ENCODE measurements around the gene DPYD.
"Not testable (repeated sequence)": the region's sequence is repeated elsewhere in the genome, so short reads cannot be mapped to it uniquely, and the experiment has no call there.

Gene DPYD

DNA sequence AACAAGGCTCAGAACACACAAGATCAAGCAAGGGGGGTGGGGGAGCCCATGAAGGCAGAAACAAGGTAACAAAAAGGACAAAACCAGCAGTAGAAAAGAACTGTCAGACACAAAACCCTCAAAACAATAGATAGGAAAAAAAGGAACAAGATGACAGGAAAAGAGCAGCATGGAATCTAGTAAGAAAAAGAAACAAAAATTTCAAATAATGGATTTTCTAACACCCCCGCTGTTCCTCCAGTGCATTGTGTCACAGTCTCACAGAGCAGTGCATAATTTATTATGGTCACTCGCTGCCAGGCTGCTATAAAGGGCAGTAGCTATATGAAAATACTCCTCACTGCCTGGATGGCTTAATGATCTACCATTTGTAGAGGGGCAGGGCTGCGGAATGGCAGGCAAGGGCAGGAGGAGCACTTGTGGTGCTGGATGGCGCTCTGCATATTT is 567.9 kb downstream of the DPYD start:
- DNase-seq (ENCODE audit: low spot score) = no peak

DNA sequence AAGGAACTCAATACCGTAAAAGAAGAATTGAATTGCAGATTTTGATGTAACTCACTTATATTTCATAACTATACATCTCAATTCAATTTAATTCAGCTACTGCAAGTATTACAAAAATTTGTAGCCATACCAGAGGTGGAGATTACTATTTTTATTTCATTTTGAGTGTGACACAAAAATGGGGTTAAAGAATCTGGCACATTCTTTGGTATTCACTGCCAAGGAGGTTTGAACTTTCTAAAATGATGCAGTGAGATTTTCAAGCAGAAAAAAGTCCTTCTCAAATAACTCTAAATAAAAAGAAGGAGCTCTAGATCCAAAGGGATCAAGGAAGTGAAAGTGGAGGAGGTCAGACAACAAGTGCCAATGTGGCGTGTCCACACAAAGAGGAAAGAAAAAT is 569.0 kb downstream of the DPYD start:
- DNase-seq (ENCODE audit: low spot score) = no peak

DNA sequence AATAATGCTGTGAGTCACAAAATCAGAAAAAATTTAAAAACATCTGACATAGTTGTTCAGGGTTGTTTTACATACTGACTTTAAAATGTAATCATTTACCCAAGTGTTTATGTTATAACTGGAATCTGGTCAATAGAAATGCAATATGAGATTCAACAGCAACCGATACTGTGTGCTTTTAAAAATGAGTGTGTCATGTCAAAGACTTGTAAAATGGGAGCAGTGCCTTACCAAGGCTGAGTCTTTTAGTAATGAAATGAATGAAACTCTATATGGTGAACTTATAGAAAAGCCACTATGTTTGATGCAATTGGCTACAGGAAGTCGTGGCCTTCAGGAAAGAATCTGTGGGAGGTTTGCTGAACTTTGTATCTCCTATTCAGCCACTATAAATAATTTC is 570.2 kb downstream of the DPYD start:
- DNase-seq (ENCODE audit: low spot score) = no peak

DNA sequence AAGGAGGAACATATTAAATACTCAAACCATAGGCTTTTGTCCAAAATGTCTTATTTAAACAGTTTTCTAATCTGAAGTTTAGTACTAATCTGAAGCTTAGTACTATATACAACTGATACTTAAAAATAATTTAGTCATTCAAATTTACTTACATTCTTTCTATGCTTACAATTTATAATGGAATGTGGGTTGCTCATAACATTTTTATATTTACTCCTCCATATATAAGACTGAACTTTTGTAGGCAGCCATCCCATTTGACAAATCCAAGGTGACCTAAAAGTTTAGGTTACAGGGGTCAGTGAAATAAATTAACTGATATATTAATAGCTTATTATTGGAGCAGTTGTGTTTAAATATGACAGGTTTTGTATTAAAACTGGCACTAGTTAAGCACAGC is 570.6 kb downstream of the DPYD start:
- DNase-seq (ENCODE audit: low spot score) = no peak

DNA sequence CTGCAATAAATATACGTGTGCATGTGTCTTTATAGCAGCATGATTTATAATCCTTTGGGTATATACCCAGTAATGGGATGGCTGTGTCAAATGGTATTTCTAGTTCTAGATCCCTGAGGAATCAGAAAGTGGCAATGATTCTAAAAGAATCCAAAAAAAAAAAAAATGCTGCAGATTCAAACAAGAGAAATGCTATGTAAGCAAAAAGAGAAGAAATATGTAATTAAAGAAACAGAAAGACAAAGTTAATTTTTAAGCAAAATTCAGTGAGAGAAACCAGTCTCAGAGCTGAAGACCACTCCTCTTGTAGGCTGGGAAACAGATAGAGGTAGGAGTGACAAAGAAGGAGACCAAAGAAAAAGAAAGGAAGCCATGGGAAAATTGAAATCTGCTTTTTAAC is 571.0 kb downstream of the DPYD start:
- DNase-seq (ENCODE audit: low spot score) = not testable (repeated sequence)

DNA sequence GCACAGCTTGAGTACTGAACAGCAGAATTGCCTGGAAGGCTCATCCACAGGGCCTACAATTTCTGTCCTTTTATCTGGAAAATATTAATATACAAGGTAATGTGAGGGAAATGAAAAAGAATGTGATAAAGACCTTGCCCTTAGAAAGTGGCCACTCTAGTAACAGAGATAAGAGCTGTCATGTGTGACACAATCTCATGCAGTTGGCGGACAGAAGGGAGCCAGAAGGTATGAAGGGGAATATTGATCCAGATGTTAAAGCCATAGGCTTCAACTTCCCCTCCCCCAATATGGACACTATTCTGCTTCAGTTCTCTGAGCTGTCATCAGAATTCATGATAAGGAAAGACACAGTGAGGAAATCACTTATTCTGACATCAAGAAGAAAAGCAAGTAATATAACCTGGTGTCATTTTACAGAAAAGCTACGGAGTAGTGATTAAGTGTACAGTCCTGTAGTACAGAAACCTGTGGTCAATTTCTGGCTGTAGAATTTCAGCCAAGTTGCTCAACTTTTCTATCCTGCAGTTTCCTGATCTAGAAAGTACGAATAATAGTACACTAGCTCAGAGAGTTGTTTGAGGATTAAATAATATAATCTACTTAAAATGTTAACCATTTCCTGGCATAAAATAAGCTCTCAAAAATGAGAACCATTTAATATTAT is 572.1 kb downstream of the DPYD start:
- DNase-seq (ENCODE audit: low spot score) = no peak

DNA sequence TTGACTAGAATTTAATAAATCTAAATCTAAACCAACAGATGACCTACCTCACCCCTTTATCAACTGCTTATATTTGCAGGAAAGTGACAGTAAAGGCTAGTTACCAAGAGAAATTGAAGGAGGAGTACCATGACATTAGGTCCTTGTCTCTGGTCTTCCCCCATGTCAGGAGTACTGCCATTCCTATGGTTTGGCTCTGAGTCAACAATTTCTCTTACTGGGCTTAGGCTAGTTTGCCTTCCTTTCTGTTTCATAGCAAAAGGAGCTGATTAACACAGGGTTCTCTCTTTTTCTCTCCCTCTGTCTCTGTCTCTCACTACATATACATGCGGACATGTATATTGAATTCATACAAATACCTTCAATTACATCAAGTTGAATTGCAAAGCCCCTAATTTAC is 579.9 kb downstream of the DPYD start:
- DNase-seq (ENCODE audit: low spot score) = peak; percentile 19

DNA sequence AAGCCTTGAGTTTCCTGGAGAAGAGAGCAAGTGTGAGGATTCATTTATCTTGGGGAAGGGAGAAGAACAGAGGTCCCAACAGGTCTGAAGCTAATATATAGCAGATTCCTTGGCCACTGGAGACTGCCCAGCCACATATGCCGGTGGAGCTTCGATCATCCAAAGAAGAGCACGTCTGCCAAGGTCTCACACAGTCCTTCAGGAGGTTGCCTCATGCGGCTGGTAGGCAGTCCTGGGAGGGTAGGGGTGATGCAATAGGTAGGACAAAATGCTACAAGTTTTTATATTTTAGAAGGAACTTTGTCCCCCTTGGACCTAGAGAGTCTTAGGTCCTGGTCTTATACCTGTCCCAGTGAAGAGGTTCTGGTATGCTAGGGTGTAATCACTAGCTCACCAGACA is 582.5 kb downstream of the DPYD start:
- DNase-seq (ENCODE audit: low spot score) = no peak

DNA sequence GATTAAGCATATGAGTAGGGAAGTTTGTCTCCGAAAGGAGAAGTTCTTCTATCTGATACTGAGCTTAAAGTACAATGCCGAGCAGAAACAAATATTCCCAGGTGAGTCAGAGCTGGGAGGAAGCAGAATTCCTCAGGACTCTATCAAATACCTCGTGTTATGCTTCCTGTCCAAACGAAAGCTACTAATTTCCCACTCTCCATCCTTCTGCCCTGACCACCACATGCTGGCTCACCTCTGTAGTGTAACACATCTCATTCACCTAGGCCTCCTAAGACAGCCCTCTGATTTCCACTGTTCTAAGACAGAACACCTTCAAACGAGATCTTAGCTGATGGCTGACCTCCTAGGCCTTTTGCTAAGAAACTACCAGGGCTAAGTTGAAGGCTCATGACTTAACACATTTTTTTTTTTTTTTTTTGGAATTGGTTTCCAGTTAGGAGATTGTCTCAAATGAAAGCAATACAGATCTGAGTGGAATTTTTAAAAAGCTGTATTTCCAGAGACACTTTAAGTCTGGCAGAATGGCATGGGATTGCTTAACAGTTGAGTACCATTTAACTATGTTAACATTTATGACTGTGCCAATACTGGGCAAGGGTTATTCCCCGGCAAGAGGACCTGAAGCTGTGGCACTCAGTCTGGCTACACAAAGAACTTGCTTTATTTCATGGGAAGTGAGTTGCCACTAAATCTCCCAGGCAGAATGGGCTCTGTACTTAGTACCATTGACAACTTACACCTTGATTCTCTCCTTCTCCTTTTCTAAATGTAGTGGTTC is 583.4 kb downstream of the DPYD start:
- DNase-seq (ENCODE audit: low spot score) = no peak

DNA sequence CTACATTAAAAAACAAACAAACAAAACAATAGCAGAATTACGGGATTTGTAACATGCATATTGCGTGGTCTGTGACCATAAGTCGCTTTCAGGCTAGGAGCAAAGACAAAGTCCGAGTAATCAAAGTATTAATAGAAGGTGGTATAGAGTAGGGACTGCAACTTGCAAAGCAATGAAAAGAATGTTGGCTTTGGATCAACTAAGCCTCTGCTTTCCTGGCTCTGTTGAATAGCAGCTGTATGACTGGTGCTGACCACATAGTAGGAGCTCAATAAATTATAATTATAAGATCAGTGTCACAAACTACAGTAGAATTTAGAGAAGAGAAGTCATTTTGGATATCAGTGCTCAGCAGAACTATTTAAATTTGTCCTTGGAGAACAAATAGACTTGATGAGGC is 586.4 kb downstream of the DPYD start:
- DNase-seq (ENCODE audit: low spot score) = peak; percentile 15

DNA sequence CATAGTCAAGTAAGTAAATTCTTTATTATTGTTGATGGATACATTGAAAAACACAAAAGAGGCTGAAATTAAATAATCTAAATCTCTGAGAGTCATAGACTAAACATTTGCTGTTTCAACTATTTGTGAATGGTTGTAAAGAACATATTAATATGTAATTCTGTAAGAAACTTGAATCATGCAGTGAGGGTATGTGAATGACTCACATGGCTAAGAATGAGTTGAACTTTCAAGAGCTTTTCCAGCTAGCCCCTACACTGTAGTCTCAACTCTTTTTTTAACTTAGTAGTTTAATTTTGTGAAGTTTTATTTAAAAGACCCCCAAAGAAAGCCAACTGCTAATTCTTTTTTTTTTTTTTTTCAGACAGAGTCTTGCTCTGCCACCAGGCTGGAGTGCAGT is 588.1 kb downstream of the DPYD start:
- no peak for DNase-seq (ENCODE audit: low spot score)

DNA sequence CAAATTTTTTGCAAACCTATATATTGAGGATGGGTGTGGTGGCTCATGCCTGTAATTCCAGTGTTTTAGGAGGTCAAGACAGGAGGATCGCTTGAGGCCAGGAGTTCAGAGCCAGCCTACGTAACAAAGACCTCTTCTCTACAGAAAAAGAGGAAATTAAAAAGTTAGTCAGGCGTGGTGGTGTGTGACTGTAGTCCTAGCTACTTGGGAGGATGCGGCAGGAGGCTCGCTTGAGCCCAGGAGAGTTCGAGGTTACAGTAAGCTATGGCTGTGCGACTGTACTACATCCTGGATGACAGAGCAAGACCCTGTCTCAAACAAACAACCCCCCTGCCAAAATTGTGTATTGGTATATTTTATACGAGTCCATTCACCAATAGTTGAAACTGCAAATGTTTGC is 589.7 kb downstream of the DPYD start:
- no peak for DNase-seq (ENCODE audit: low spot score)

DNA sequence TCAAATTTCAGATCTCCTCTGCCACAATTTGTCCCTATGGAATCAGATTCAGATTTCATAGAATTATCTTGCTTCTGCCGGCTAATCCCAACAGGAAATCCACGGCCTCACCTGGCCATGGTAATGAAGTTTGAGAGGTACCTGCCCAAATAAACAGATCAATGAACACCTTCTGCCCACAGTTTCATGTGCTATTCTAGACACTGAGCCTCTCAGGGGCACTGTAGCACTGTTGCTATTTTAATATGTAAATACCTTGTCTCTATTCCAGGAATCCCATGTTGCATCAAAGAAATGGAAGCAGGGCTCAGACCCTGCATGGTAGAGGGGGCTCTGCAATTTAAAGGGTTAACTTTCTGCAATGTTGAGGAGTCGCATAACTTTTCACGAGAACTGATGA is 606.1 kb downstream of the DPYD start:
- no peak for DNase-seq (ENCODE audit: low spot score)

DNA sequence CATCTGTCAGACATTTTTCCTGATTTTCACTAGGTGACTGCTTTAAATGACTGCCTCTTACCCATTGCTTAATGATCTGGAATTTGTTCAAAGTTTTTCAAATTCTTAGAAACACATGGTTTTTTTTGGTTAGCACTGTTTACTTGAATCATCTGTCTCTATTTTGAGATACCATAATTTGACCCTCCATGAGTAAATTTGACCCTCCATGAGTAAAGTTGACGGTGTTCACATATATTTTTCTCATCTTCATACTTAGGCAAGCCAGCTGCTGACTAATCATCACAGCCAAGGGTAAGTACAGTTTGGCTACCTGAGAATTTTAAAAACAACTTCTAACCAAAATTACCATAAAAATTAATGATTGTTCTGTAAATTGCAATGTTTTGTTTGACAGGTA is 612.7 kb downstream of the DPYD start:
- no peak for DNase-seq (ENCODE audit: low spot score)

DNA sequence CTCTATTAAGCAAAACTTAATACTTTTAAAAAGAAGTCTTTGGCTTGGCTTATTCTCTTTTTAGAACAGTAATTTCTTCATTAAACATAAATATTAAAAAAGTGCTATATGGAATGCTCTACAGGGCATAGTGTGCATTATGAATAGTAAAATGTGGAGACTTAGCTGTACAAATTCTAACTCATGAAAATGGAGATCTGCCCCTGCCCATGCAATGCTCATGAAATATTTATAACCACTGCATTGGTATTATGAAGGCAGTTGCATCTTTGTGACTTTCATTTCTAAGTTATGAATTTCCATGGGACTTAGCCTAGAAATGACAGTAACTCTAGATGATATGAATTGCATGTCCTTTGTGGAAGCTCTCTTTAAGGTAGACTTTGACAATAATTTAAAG is 613.3 kb downstream of the DPYD start:
- DNase-seq (ENCODE audit: low spot score) = no peak

DNA sequence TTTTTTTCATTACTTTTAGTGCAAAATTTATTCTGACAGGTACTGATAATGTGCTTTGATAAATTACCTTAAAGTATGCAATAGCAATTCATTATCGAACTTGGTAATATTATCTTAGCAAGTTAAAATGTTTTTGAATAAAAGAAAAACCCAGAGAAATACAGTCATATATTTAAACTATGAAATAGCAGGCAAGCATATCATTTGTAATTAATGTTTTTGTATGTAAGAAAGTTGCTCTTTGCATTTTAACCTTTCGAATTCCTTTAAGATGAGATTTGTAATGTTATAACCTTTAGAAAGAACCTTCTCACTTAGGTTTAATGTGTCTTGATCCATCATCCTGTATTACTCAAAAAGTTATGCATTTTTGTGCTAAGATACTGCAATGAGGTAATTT is 613.7 kb downstream of the DPYD start:
- no peak for DNase-seq (ENCODE audit: low spot score)

DNA sequence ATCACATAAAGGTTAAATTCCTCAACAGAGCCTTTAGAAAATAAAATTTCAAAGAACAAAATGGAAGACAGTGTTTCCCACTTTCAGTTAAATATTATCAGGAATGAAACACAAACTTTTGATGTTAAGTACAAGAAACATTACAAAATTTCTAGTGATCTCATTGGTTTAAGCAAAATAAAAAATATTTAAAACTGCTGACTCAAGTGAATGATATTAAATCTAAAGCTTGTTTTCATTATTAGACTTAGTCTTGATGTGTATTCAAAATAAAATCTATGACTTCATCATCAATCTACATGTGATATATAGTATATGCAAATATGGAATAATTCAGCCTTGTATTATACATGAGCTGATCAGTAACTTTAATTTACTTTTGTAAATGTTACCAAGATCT is 614.3 kb downstream of the DPYD start:
- DNase-seq (ENCODE audit: low spot score) = no peak

DNA sequence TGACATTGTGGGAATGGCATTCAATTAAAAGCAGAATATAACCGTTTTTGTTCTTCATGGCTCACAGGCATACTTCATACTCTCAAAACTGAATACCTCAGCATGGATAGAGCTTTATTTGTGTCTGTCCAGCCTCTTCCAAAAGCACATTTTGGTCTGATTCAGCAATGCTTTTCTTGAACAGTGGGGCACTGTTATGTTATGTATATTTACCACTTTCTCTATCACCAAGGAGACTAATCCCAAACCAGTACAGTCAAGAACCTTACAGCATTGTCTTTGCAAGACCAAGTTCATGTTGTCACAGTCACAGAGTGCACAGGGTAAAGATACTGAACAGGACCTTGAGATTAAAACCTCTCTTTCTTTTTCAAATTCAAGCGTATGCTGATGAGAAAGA is 616.5 kb downstream of the DPYD start:
- DNase-seq (ENCODE audit: low spot score) = no peak

DNA sequence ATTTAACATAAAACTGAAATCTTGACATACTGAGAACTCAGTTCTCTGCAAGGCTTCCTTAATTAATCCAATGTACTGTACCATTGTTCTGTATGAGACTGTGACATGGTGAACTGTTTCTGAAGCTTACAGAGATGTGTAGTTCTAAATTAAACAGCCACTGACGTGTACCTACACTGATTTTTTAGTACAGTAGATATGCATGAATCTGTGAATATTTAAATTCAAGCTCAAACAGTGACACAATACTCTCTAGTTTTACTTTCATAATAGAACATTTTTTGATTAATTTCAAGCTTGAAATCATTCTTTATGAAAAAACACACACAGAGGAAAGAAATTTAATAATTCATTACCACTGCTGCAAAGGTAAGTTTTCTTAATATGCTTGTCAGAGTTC is 621.9 kb downstream of the DPYD start:
- DNase-seq (ENCODE audit: low spot score) = no peak

DNA sequence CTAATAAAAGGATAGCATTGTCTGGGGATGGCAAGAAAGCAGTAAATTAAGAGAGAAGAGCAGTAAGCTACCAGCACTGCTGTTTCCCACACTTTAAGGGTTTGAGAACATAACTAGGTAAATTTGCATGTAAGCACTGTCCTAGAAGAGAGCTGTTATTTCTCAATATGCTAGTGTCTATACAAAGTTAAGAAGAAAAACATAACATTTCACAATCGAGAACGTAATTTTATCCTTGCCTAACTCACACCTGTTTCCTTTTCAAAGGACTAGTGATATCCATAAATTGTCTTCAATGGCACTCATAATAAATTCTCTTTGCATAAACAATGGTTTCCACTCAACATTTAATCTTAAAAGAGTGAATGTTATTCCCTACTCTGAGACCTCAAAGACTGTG is 623.2 kb downstream of the DPYD start:
- DNase-seq (ENCODE audit: low spot score) = no peak

DNA sequence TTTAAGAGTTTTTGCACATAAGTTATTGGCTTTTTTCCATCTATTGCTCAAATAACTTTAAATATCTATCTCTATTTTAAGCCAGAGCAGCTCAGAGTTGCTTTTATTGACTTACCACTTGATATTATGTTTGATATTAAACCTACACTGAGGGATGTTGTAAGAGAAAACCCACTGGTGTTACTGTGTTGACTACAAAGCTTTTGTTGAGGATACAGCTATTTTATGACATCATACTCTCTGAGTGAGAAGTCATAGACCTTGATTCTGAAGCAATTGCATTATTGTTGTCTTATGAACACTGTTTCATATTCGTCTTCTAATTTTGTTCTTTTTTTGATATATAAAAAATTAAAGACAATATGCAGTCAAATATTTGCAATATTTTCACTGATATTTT is 638.9 kb downstream of the DPYD start:
- DNase-seq (ENCODE audit: low spot score) = no peak

DNA sequence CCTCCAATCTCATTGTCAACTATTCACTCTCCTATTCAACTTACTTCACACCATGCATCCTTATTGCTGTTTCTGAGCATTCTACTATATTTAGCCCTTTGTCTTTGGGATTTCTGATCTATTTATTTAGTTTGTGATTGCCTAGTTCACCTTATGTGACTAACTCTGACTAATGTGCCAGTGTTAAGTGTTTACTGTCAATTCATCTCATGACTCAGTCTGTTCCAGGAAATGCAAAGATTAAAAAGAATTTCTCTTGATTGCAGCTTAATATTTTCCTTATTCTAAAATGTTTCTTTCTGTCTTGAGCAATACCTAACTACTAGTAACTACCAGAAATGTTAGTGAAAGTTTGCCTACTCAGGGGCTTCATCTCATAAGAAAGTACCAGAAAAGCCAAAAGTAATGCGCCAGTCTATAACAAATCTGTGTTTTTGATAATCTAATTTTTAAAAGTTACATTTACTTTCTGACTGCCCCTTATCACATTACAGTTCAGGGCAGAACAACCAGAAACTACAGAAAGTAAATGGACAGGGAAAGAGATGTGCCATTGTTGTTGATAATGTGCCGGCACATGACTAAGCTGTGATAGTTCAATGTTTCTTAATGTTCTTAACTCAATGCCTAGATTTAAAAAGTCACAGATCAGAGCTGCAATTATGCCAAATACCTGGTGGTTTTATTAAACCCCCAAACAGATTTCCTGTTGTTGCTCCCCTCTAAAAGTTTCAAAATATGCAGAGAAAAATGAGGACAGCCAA is 642.8 kb downstream of the DPYD start:
- DNase-seq (ENCODE audit: low spot score) = peak; percentile 4

Data from hepatic stellate cell (primary cell).